Heart right ventricle (tissue), 16 donors: ENCODE data around the gene SPINK9. TPM values are rescaled to one million over a fixed set of nuclear protein-coding genes. Genes with fewer than 3 reads are reported as not detected.

Experiments
- ATAC-seq, 8 donors: fragments of 200-7000 bp; cut with Tn5 transposase; one replicate each; pipeline ENCODE4 v1.9.1; 2020; ENCODE audit warnings: mild to moderate bottlenecking in 8 of 8, moderate library complexity in 8 of 8, moderate number of reproducible peaks in 1 of 8
- DNase-seq, 2 donors: peaks; one replicate each; pipeline ENCODE4 v3.0.0-alpha.2; 2020
- H3K27ac ChIP-seq, 10 donors: fragments of 200-600 bp; sonication (generic) in 2 of 10; one replicate each; pipeline versions ENCODE4 v1.5.0 to v1.8.0; 2020 to 2022; ENCODE audit warnings: mild to moderate bottlenecking in 3 of 10
- H3K27me3 ChIP-seq, 7 donors: fragments of 200-600 bp; one replicate each; pipeline ENCODE4 v1.8.0; 2021 to 2022; ENCODE audit warnings: mild to moderate bottlenecking in 2 of 7
- H3K36me3 ChIP-seq, 9 donors: fragments of 200-600 bp; sonication (generic) in 1 of 9; one replicate each; pipeline versions ENCODE4 v1.5.0 to v1.8.0; 2020 to 2022; ENCODE audit warnings: mild to moderate bottlenecking in 2 of 9
- H3K4me1 ChIP-seq, 9 donors: fragments of 200-600 bp; sonication (generic) in 1 of 9; one replicate each; pipeline versions ENCODE4 v1.5.0 to v1.8.0; 2020 to 2022; ENCODE audit warnings: mild to moderate bottlenecking in 4 of 9
- H3K4me3 ChIP-seq, 10 donors: fragments of 200-600 bp; sonication (generic) in 2 of 10; one replicate each; pipeline versions ENCODE4 v1.5.0 to v1.8.0; 2020 to 2022; ENCODE audit warnings: mild to moderate bottlenecking in 7 of 10, moderate library complexity in 2 of 10
- H3K9me3 ChIP-seq, 11 donors: fragments of 200-600 bp in 10 of 11; sonication (generic) in 2 of 11; one replicate each; pipeline versions ENCODE4 v1.5.0 to v1.8.0; 2013 to 2022; ENCODE audit warnings: mild to moderate bottlenecking in 2 of 11, control low read depth in 1 of 11, moderate library complexity in 1 of 11
- WGBS, 2 donors: extraction: QIAGEN DNeasy Blood & Tissue Kit; methylation state at CpG; one replicate each; pipeline ENCODE4 v1.1.7; 2013; ENCODE audit warnings: inconsistent platforms in 1 of 2; 5-methylcytosine and 5-hydroxymethylcytosine counted together
- intact Hi-C, 10 donors: fragments of 100-400 bp; cut with DNase I; formaldehyde crosslinking; loops; one replicate each; pipeline versions ENCODE4 v1.11.1 to v1.14.2; 2022
- polyA plus RNA-seq, 2 donors: library from polyadenylated mRNA; stranded (reverse); fragments of 200-250 nt; gene quantifications; one replicate each; pipeline ENCODE4 v1.2.3, GENCODE V29; 2013
- total RNA-seq, 10 donors: library from RNA; stranded (reverse); fragmentation: NEBNext Ultra II Directional in 3 of 10; extraction: Animal tissue kit (Norgen Biotek cat#: 25700) in 3 of 10; gene quantifications; one replicate each; pipeline versions ENCODE4 v1.2.1 to v1.2.4, GENCODE V29; 2021 to 2023
- TF ChIP-seq, protein P1 (sequence below), 9 donors: fragments of 200-600 bp; sonication (generic) in 2 of 9; IDR thresholded peaks; one replicate each; pipeline versions ENCODE4 v1.5.0 to v1.8.0; 2021 to 2022; ENCODE audit warnings: antibody characterized with exemption in 9 of 9, mild to moderate bottlenecking in 5 of 9, moderate library complexity in 1 of 9
- donor health status: Arrhythmogenic right ventricular cardiomyopathy.
- donor health status: ischemic (EF 13 %, LVEDD 7.1; RV severe dilation, severe dysfunction).
- donor health status: healthy with polysubstance abuse.
- donor health status: DM: no; HTN: yes; CAD: no.
- donor health status: DM: no; HTN: no; CAD: no.
- donor health status: ischemic (EF 25% LVEDD 6.9; RV normal size, moderate dysfunction).
- donor health status: ischemic (EF 25% LVEDD 5.7; RV mildly dilated, moderate dysfunction).
- donor health status: healthy.
- donor health status: DM: yes; HTN: yes; CAD: no.
- donor health status: Ischemic cardiomyopathy.
- donor health status: ischemic (EF 35%, LVEDD 5.7; RV mildly dilated, moderate dysfunction).
- donor health status: nonischemic (EF 11% LVEDD 7.7; RV severe dilation, severe dysfunction).
- donor health status: DM: yes; HTN: yes; CAD: no.
- donor health status: PGD.
- donor health status: ischemic (EF 29% LVEDD 5.4; RV normal size, mild dysfunction).
- donor health status: nonischemic (EF 23%, LVEDD 6.1; RV moderate dilation, normal function).

Gene SPINK9
- total and polyA plus RNA-seq, 12 donors = 0.57 TPM; not detected in 11

DNA sequence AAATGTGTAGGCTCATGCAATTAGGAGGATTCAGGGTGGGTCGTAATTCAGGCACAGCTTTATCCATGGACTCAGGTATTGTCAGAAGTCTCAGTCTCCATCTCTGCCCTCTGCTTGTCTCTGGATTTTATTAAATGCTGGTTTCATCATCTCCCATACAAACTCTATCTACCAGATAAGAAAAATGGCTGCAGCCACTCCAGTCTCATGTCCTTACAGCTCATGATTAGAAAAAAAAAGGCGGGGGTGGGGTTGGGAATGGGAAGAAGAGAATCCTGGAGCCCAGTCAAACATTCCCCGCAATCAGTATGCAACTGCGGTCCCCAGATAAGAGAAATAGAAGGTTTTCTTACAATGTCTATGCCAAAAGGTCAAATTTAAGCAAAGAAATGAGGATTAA lies 40.8 kb downstream of the SPINK9 start:
- intact Hi-C loops = loop anchor here in 7 of 10 donors (5.0 to 10.0 kb wide), 4 partner anchors 81 to 201 kb away; no protein-coding TSS in a partner anchor
- H3K4me1 ChIP-seq = peaks cover 0 to 66% (median 18%) of the 10 kb centered on the region in 9 donors
- H3K4me3 ChIP-seq = no peak overlapping the region
- TF ChIP-seq, protein P1, sequence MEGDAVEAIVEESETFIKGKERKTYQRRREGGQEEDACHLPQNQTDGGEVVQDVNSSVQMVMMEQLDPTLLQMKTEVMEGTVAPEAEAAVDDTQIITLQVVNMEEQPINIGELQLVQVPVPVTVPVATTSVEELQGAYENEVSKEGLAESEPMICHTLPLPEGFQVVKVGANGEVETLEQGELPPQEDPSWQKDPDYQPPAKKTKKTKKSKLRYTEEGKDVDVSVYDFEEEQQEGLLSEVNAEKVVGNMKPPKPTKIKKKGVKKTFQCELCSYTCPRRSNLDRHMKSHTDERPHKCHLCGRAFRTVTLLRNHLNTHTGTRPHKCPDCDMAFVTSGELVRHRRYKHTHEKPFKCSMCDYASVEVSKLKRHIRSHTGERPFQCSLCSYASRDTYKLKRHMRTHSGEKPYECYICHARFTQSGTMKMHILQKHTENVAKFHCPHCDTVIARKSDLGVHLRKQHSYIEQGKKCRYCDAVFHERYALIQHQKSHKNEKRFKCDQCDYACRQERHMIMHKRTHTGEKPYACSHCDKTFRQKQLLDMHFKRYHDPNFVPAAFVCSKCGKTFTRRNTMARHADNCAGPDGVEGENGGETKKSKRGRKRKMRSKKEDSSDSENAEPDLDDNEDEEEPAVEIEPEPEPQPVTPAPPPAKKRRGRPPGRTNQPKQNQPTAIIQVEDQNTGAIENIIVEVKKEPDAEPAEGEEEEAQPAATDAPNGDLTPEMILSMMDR (IDR thresholded peaks at IDR 0.05) = no peak
- ATAC-seq = peak in 5 of 8 donors; percentile 13 to 68 (median 45)
- H3K36me3 ChIP-seq = peaks cover 0 to 36% (median 0%) of the 10 kb centered on the region in 9 donors
- no peaks in the 10 kb centered on the region for H3K27me3 ChIP-seq
- WGBS, 2 donors = 45 to 52% methylated on average over 4 of the region's 4 CpGs
- DNase-seq = no peak
- H3K9me3 ChIP-seq = peaks cover 0 to 9% (median 0%) of the 10 kb centered on the region in 11 donors
- peak overlapping the region in 5 of 10 donors; percentile 10 to 61 (median 53) for H3K27ac ChIP-seq

DNA sequence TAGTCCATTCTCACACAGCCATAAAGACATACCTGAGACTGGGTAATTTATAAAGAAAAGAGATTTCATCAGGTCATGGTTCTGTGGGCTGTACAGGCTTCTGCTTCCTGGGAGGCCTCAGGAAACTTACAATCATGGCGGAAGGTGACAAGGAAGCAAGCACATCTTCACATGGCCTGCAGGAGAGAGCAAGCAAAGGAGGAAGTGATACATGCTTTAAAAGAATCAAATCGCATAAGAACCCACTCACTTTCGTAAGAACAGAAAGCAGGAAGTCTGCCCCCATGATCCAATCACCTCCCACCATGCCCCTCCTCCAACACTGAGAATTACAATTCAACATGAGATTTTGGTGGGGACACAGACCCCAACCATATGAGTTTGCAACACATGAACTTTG lies 43.3 kb downstream of the SPINK9 start:
- intact Hi-C loops = loop anchor here in 7 of 10 donors (5.0 to 10.0 kb wide), 4 partner anchors 84 to 204 kb away; no protein-coding TSS in a partner anchor
- peak overlapping the region in 1 of 10 donors; percentile 13 for H3K27ac ChIP-seq
- 81 to 84% methylated on average over 3 of the region's 3 CpGs for WGBS, 2 donors
- ATAC-seq (no peak), DNase-seq (no peak)
- peaks cover 0 to 9% (median 0%) of the 10 kb centered on the region in 11 donors for H3K9me3 ChIP-seq
- peaks cover 0 to 25% (median 0%) of the 10 kb centered on the region in 9 donors for H3K36me3 ChIP-seq
- peaks cover 0 to 78% (median 29%) of the 10 kb centered on the region in 9 donors for H3K4me1 ChIP-seq
- H3K4me3 ChIP-seq = no peak overlapping the region
- no peaks in the 10 kb centered on the region for H3K27me3 ChIP-seq
- TF ChIP-seq, protein P1 (IDR thresholded peaks at IDR 0.05) = no peak

- intact Hi-C loops = loop anchor here in 7 of 10 donors (5.0 to 10.0 kb wide), 4 partner anchors 85 to 205 kb away; no protein-coding TSS in a partner anchor
- H3K4me3 ChIP-seq = no peak overlapping the region
- ATAC-seq (no peak), DNase-seq (no peak)
- H3K9me3 ChIP-seq = peaks cover 0 to 9% (median 0%) of the 10 kb centered on the region in 11 donors
- peaks cover 0 to 74% (median 30%) of the 10 kb centered on the region in 9 donors for H3K4me1 ChIP-seq
- no peaks in the 10 kb centered on the region for H3K27me3 ChIP-seq
- peak overlapping the region in 5 of 10 donors; percentile 11 to 39 (median 27) for H3K27ac ChIP-seq
- TF ChIP-seq, protein P1 (IDR thresholded peaks at IDR 0.05) = no peak
- peaks cover 0 to 25% (median 0%) of the 10 kb centered on the region in 9 donors for H3K36me3 ChIP-seq
Observed at GRCh38 chr5:148379340-148379739, 44.0 kb downstream of the SPINK9 start.

DNA sequence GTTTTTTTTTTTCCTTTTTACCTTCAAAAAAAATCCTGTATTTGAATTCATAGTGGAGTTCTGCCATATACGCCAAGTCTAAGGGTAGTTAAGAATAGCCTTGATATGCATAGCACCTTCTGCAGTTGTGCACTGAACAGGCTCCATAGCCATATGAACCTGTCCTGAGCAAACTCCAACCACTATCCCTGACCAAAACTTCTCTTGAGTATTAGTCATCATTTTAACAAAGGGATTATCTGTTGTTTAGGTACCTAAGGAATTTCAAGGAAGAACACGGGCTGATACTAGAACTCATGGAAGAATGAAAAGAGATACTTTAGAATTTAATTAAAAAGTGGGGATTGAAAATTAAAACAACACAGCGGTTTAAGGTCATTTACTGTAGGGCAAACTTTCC lies 46.5 kb downstream of the SPINK9 start:
- Histone ChIP-seq H3K27me3 (no peaks in the 10 kb centered on the region), H3K27ac (peak overlapping the region in 5 of 10 donors; percentile 25 to 95 (median 93)), H3K4me3 (peak overlapping the region in 5 of 10 donors; percentile 83 to 92 (median 87)), H3K36me3 (peaks cover 0 to 20% (median 0%) of the 10 kb centered on the region in 9 donors), H3K4me1 (peaks cover 0 to 74% (median 47%) of the 10 kb centered on the region in 9 donors), H3K9me3 (peaks cover 0 to 9% (median 0%) of the 10 kb centered on the region in 11 donors)
- intact Hi-C loops = loop anchor here in 1 of 10 donors (10.0 kb wide), 1 partner anchor 427 kb away; no protein-coding TSS in a partner anchor
- DNase-seq (no peak), ATAC-seq (no peak)
- WGBS, 2 donors = 87 to 89% methylated on average over 3 of the region's 3 CpGs
- TF ChIP-seq, protein P1 (IDR thresholded peaks at IDR 0.05) = no peak
